ENCODE measurements around the gene AGBL5. TPM values are rescaled to one million over a fixed set of nuclear protein-coding genes. Genes with fewer than 3 reads are reported as not detected.

The AGBL5 gene
- total and polyA plus RNA-seq, 9 of the 15 experiments (the other 6 are each of a cell fraction or from before 2014, with no cell fraction given): 3.3 to 52.7 (median 26.2) TPM

DNA sequence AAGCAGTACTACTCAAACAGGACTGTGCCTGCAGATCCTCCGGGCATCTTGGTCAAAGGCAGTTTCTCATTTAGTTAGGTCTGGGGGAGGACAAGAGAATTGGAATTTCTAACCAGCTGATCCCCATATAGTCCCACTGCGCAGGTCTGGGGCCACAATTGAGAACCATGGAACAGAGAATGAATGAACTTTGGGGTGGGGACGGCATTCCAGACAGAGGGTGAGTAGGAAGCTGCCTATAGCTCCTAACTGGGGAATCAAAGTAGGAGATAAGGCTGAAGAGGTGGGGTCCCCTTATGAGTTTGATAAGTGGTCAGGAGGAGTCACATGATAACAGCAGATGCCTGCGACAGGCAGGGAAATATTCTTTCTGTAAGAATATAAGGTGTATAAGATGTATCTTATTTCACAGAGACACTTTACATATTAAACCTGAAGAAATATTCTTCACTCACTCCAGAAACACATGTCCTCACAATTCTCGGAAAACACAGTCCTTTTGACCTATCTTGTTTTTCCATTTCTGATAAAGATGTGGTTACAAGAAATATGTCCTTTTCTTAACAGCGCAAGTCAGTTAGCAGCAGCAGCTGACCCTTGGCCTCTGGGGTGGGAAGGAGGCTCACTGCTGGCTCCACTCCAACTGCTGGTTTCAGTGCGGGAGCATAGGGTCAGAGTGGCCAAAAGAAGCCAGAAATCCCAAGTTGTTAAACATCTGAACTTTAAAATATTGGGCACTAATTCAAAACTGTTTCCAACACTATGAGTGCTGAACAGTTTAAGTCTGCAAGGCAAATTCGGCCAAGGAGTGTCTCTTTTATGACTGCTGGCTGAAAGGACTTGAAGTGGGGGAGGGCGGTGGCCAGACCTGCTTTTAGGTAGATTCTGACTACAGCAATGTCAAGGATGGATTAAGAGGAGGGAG lies 31.3 kb upstream of the AGBL5 start (continued):
- TF ChIP-seq XRCC5 (IDR thresholded peaks at IDR 0.05; ENCODE audit: low read depth, low read length) (0 out of 2 replicates have a peak, but pooled peaks have one; percentile 29), ZFP30 (CRISPR knock-in tag; IDR thresholded peaks at IDR 0.05; ENCODE audit: borderline replicate concordance) (no peak), MYC (IDR thresholded peaks at IDR 0.05; ENCODE audit: low read depth, low read length) (peak; percentile 80), MYC (CRISPR knock-in tag; IDR thresholded peaks at IDR 0.05; ENCODE audit: borderline replicate concordance, low read depth) (no peak), BCLAF1 (IDR thresholded peaks at IDR 0.05; ENCODE audit: borderline replicate concordance in 1 of 2, control insufficient read depth in 1 of 2, low read depth in 2 of 2, low read length in 1 of 2) (no peak), MAFK (IDR thresholded peaks at IDR 0.05; ENCODE audit: low read length) (no peak), THAP12 (CRISPR knock-in tag; IDR thresholded peaks at IDR 0.05) (no peak), ZNF121 (CRISPR knock-in tag; conservative IDR thresholded peaks at IDR 0.05) (no peak), ETS2 (tag; IDR thresholded peaks at IDR 0.05; ENCODE audit: borderline replicate concordance, poor library complexity, severe bottlenecking) (no peak), ZNF12 (CRISPR knock-in tag; IDR thresholded peaks at IDR 0.05) (no peak), SIN3A (IDR thresholded peaks at IDR 0.05; ENCODE audit: borderline replicate concordance in 2 of 2, control insufficient read depth in 1 of 2, low read depth in 2 of 2, low read length in 2 of 2) (no peak; a peak in 1 of 4 replicates)
